RPMI7951 (cell line): Measurements from ENCODE around the gene EFHC1. TPM values are rescaled to one million over a fixed set of nuclear protein-coding genes. Genes with fewer than 3 reads are reported as not detected.
A peak's percentile ranks its signal among the peaks of the same experiment; 100 is the strongest.
"Not testable (repeated sequence)": the region's sequence is repeated elsewhere in the genome, so short reads cannot be mapped to it uniquely, and the experiment has no call there.

Experiments used
- DNase-seq: peaks from one replicate; pipeline ENCODE4 v3.0.0-alpha.2; 2012; ENCODE audit warnings: low read depth
- total RNA-seq: library from RNA; depleted of rRNA; stranded (reverse); fragments of >200 nt; shearing (Covaris generic); gene quantifications from 2 replicates; pipeline ENCODE4 v1.2.3, GENCODE V29; 2014

Gene EFHC1
- total RNA-seq, 1 experiment from 2014 or later, result 37.7 TPM

DNA sequence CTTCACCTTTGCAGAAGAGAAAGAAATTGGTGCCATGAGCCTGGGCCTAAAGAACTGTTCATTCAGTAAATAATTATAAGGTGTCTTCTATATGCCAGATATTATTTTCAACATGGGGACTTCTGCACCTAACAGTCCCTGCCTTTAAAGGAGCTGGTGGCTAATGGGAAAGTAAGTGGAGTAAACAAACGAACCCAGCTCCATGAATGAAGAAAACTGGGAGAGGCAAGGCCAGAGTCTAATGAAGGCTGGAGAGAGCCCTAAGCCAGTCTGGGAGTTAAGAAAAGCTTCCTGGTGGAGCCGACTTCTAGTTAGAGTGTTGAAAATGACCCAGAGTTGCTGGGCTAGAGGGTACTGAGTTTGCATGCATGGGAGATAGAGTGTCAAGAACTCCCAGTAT is 24.2 kb upstream of the EFHC1 start:
- DNase-seq, result no peak

DNA sequence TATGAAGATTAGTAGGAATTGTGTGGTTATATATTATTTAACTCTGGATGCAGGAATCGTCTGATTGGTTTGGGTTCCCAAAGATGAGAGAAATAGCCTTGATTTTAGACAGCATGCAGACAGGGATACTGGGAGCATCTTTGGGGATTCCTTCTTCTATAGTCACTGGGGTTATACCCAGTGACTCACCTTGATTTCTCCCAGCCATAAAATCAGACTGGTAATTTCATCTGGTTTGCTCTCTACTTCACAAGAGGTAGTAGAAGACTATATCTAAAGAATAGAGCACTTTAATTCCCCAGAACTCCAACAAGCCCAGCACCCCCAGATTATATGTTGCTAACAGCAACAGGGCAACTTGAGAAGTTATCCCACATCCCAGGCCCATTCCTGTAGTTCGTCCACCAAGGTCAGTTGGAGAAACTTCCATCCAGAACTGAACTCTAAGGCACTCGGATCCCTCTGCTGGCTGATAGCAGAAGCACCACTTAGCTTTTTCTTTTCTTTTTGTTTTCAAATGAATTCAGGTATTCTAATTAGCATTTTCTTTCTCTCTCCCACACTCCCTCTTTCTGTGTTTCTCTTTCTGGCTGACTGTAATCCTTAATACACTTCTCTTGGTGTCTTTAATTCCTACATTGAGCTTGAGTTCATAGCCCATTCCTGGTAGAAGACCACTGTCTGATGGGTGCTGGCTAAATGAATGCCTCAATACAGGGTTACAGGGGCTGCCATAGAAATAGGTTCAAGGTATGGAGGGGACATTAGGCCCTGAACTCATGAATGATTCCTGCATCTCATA is 20.4 kb upstream of the EFHC1 start:
- peak; percentile 65 for DNase-seq

DNA sequence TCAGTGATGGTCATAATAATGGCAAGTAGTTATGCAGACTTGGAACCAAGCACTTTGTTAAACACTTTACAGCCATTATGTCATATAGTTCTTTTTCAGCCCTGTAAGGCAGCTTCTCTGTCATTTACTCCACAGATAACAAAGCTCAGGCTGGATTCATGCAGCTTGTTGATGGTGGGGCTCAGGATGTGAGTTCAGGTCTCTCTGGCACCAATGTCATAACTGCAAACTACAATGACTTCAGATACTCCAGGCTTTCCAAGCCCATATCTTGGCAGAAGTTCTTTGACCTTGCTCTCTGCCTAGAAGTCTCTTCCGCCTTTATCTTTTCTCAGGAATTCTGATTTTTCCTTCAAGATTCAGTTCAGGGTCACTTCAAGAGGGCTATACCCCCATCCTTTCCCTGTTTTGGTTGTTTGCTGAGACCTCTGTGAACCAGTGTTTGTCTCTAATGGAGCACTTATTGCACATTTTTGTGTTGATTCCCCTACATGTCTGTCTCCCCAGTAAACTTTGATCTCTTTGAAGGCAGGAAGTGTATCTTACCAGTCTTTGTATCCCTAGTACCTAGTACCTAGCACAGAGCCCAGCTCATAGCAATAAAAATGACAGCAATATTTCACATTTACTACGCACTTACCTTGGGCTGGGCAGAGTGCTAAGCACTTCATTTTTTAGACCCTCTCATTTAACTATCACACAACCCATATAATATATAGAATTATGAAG is 19.7 kb upstream of the EFHC1 start:
- no peak for DNase-seq

- DNase-seq, result no peak
Observed at GRCh38 chr6:52403086-52403485, 17.1 kb upstream of the EFHC1 start.

GRCh38 chr6:52403627-52404026 is 16.5 kb upstream of the EFHC1 start:
- DNase-seq, result peak; percentile 29

- no peak for DNase-seq
Observed at GRCh38 chr6:52405243-52405642, 14.9 kb upstream of the EFHC1 start.

- peak; percentile 63 for DNase-seq
Observed at GRCh38 chr6:52407467-52407866, 12.7 kb upstream of the EFHC1 start.

- no peak for DNase-seq
Observed at GRCh38 chr6:52409499-52409898, 10.6 kb upstream of the EFHC1 start.

GRCh38 chr6:52410979-52411378 is 9.2 kb upstream of the EFHC1 start:
- no peak for DNase-seq

DNA sequence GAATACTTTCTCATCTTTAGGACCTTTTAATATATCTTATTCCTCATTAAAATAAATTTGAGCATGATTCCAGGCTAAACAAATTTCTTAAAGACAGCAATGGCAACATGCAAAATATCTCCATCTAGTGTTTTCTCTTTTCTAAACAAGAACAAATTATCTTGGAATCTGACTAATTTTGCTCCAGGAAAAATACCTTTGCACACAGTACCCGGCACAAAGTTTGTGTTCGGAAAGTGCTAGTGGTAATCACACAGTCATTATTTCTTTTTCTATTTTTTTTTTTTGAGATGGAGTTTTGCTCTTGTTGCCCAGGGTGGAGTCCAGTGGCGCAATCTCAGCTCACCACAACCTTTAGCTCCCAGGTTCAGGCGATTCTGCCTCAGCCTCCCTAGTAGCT is 8.2 kb upstream of the EFHC1 start:
- no peak for DNase-seq

DNA sequence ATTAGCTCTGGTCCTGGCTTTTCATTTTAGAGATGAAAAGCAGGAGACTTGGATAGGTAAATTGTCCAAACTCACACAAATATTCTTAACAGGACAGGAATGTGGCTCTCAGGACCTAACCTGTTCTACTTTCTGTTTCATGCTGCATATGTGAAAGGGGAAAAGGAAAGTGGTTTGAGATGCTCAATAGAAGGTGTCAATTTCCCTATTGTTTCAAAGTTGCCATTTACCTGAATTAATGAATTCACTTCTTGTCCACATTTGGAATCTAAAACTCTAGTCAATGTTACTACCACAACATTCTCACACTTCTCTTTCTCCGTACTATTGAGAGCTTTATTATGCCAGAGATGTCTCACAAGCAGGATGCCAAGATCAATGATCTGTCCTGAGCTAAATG is 4.8 kb upstream of the EFHC1 start:
- DNase-seq, result no peak

- DNase-seq, result peak; percentile 64
Observed at GRCh38 chr6:52415917-52416628, 4.1 kb upstream of the EFHC1 start.

GRCh38 chr6:52416629-52417151 is 3.5 kb upstream of the EFHC1 start:
- DNase-seq, result peak; percentile 70

GRCh38 chr6:52417675-52418111 is 2.4 kb upstream of the EFHC1 start:
- peak; percentile 90 for DNase-seq

DNA sequence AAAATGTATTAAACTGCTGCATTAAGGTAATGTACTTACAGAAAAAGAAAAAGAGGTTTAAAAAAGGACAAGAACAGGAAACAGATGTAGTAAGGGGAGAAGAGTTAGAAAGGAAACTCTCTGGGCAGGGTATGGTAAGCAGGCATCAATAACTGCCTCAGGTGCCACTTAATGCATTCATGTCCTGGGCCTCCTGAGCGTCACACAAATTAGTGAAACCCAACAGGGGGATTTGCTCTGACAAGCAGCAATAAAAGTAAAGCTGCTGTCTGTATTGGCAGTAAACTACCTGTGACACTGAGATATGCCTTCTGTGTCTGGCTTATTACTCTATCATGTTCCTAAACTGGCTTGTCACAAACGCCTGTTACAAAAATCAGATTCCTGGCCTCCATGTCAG is 1.5 kb upstream of the EFHC1 start:
- no peak for DNase-seq

- peak; percentile 54 for DNase-seq
Observed at GRCh38 chr6:52420668-52421358, 671 bp downstream of the EFHC1 start.

DNA sequence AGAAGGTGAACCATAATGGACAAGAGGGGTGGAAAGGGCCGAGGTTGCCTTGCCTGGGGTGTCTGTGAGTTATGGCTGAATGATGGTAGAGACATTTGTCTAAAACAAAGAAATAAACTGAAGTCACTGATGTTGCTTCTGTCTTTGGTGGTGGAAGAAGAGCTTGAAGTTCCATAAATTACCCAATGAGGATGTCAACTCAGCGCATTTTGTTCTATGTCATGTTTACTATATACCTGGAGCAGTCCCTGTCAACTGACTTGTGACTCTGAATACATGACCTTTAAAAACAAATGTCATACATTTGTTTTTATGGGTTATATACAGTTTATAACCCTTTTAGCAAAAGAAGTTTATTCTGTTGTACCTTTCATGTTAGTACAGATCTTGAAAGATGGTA is 2.0 kb downstream of the EFHC1 start:
- no peak for DNase-seq

DNA sequence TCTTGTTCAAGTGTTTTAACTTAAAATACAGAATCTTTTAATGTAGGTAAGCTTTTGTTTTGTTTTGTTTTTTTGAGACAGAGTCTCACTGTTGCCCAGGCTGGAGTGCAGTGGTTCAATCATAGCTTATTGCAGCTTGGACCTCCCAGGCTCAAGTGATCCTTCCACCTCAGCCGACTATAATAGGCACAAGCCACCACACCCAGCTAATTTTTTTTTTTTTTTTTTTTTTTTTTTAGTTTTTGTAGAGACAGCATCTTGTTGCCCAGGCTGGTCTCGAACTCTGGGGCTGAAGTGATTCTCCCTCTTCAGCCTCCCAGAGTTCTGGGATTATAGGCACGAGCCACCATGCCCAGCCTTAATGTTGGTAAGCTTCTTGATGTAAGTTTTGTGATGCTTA is 3.3 kb downstream of the EFHC1 start:
- DNase-seq, result no peak

DNA sequence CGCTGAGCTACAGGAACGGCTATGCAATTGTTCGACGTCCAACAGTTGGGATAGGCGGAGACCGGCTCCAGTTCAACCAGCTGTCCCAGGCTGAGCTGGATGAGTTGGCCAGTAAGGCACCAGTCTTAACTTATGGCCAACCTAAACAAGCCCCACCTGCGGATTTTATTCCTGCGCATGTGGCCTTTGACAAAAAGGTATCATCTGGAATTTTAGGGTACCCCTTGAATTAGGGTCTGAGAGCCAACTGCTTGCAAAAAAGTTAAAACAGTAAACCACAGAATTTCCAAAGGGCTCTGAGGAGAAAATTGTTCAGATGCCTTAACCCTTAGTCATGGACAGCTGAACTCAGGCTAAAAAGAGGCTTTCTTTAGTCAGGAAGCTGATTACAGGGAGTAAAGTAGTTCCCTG is 3.8 kb downstream of the EFHC1 start:
- DNase-seq, result peak; percentile 90

DNA sequence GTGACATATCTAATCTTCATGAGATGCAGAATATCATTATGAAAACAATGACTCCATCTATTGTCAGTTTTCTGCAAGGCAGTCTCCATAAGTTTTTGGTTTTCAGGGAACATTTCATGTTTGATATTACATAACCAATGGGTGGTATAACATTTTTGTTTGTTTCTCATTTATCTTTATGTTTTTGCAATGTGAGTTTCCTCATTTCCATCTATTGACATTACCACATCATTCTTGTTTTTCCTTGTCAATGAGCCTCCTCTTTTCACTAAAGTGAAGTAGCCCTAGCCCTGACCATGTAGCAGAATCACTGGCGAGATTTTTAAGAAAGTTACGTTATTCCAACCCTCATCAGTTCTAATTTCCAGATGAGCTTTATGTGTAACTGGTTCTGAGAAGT is 4.4 kb downstream of the EFHC1 start:
- DNase-seq, result no peak

GRCh38 chr6:52426667-52427066 is 6.5 kb downstream of the EFHC1 start:
- no peak for DNase-seq

DNA sequence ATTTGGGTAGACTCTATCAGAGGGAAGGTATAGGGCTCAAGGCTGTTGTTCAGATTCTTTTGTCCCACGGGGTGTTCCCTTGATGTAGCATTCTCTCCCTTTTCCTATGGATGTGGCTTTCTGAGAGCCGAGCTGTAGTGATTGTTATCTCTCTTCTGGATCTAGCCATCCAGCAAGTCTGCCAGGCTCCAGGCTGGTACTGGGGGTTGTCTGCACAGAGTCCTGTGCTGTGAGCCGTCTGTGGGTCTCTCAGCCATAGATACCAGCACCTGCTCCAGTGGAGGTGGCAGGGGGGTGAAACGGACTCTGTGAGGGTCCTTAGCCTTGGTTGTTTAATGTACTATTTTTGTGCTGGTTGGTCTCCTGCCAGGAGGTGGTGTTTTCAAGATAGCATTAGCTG is 13.2 kb downstream of the EFHC1 start:
- not testable (repeated sequence) for DNase-seq
